Peyer's patch (tissue), 4 donors: ENCODE measurements around the gene MYO1H. TPM values are rescaled to one million over a fixed set of nuclear protein-coding genes. Genes with fewer than 3 reads are reported as not detected.

Experiments used
- DNase-seq, 3 donors: peaks; one replicate each; pipeline ENCODE4 v3.0.0-alpha.2; 2017 to 2019
- H3K27ac ChIP-seq, 4 donors: fragments of 200-600 bp; sonication (generic); one replicate each; pipeline ENCODE4 v1.5.1; 2016 to 2019
- H3K27me3 ChIP-seq, 2 donors: fragments of 200-600 bp; sonication (generic); one replicate each; pipeline ENCODE4 v1.5.1; 2019
- H3K36me3 ChIP-seq, 3 donors: fragments of 200-600 bp; sonication (generic); one replicate each; pipeline ENCODE4 v1.5.1; 2016 to 2019
- H3K4me1 ChIP-seq, 4 donors: fragments of 200-600 bp; sonication (generic); one replicate each; pipeline ENCODE4 v1.5.1; 2016 to 2019
- H3K4me3 ChIP-seq, 4 donors: fragments of 200-600 bp; sonication (generic); 1 replicate in 3 of 4; 2 replicates in 1 of 4; pipeline ENCODE4 v1.5.1; 2016 to 2019; ENCODE audit warnings: mild to moderate bottlenecking in 1 of 4
- H3K9me3 ChIP-seq, 4 donors: fragments of 200-600 bp; sonication (generic); one replicate each; pipeline ENCODE4 v1.5.1; 2016 to 2019; ENCODE audit warnings: mild to moderate bottlenecking in 1 of 4
- POLR2A ChIP-seq, 2 donors: fragments of 450-650 bp; IDR thresholded peaks; one replicate each; pipeline ENCODE4 v1.5.1; 2017; ENCODE audit warnings: antibody characterized with exemption in 2 of 2, mild to moderate bottlenecking in 2 of 2, moderate library complexity in 2 of 2
- total RNA-seq, 4 donors: library from RNA; depleted of rRNA; stranded (reverse); fragments of >200 nt; gene quantifications; one replicate each; pipeline ENCODE4 v1.1.0, GENCODE V29; 2016
- TF ChIP-seq, protein P1 (sequence below), 6 experiments: fragments of 450-650 bp in 4 of 6; fragments of 200-600 bp in 2 of 6; sonication (generic) in 1 of 6; IDR thresholded peaks; one replicate each; pipeline ENCODE4 v1.5.1; 2017 to 2019; ENCODE audit warnings: antibody characterized with exemption in 6 of 6, mild to moderate bottlenecking in 3 of 6, moderate library complexity in 1 of 6

Gene MYO1H
- total RNA-seq, 4 donors from 2014 or later = not detected

DNA sequence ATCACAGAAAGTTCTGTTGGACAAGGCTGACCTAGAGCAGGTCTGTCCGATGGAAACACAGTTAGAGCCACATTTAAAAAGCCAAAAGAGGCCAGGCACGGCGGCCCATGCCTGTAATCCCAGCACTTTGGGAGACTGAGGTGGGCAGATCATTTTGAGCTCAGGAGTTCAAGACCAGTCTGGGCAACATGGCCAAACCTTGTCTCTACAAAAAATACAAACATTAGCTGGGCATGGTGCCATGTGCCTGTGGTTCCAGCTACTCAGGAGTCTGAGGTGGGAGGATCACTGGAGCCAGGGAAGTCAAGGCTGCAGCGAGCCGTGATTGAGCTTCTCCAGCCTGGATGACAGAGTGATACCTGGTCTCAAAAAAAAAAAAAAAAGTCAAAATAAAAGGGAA is 144.7 kb downstream of the MYO1H start:
- Histone ChIP-seq H3K27ac (no peak overlapping the region), H3K4me1 (no peaks in the 10 kb centered on the region), H3K27me3 (no peaks in the 10 kb centered on the region), H3K36me3 (peaks cover 0 to 85% (median 0%) of the 10 kb centered on the region in 3 donors), H3K4me3 (no peak overlapping the region), H3K9me3 (no peaks in the 10 kb centered on the region)
- DNase-seq = no peak
- TF ChIP-seq POLR2A (IDR thresholded peaks at IDR 0.05) = no peak
- TF ChIP-seq, protein P1, sequence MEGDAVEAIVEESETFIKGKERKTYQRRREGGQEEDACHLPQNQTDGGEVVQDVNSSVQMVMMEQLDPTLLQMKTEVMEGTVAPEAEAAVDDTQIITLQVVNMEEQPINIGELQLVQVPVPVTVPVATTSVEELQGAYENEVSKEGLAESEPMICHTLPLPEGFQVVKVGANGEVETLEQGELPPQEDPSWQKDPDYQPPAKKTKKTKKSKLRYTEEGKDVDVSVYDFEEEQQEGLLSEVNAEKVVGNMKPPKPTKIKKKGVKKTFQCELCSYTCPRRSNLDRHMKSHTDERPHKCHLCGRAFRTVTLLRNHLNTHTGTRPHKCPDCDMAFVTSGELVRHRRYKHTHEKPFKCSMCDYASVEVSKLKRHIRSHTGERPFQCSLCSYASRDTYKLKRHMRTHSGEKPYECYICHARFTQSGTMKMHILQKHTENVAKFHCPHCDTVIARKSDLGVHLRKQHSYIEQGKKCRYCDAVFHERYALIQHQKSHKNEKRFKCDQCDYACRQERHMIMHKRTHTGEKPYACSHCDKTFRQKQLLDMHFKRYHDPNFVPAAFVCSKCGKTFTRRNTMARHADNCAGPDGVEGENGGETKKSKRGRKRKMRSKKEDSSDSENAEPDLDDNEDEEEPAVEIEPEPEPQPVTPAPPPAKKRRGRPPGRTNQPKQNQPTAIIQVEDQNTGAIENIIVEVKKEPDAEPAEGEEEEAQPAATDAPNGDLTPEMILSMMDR (IDR thresholded peaks at IDR 0.05) = no peak

DNA sequence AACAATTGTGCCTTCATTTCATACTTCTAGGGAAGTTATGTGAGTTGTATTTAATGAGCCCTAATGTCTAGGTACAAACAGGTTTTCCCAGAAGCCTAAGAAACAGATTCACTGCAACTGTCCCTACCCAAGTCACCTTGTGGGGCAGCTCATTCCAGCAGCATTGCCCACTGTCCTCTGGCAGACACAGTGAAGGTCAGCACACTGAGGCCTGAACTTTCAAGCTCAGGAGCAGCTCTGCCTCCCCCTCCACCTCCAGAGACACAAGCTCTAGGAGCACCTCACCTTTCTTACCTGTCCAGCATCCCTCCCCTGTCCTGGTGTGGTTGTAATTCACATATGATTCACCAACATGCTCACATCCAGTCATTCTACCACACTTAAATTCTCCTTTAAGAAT is 145.4 kb downstream of the MYO1H start:
- Histone ChIP-seq H3K4me3 (no peak overlapping the region), H3K9me3 (no peaks in the 10 kb centered on the region), H3K27me3 (no peaks in the 10 kb centered on the region), H3K27ac (no peak overlapping the region), H3K4me1 (no peaks in the 10 kb centered on the region), H3K36me3 (peaks cover 0 to 85% (median 0%) of the 10 kb centered on the region in 3 donors)
- TF ChIP-seq POLR2A (IDR thresholded peaks at IDR 0.05) = no peak
- TF ChIP-seq, protein P1 (IDR thresholded peaks at IDR 0.05) = no peak
- no peak for DNase-seq

DNA sequence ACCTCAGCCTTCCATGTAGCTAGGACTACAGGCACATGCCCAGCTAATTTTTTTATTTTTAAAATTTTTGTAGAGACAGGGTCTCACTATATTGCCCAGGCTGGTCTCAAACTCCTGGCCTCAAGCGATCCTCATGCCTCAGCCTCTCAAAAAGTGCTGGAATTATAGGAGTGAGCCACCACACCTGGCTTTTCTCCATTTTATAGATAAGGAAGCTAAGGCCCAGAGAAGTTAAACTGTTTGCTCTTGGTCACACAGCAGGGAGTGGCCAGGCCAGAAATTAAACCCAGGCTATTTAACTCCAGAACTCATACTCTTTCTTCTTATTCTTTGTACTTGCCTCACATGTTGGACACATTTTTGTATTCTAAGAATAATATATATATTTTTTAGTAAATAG is 146.2 kb downstream of the MYO1H start:
- no peak for DNase-seq
- TF ChIP-seq, protein P1 (IDR thresholded peaks at IDR 0.05) = no peak
- TF ChIP-seq POLR2A (IDR thresholded peaks at IDR 0.05) = no peak
- peaks cover 0 to 85% (median 0%) of the 10 kb centered on the region in 3 donors for H3K36me3 ChIP-seq
- H3K4me1 ChIP-seq = no peaks in the 10 kb centered on the region
- H3K4me3 ChIP-seq = no peak overlapping the region
- no peaks in the 10 kb centered on the region for H3K9me3 ChIP-seq
- H3K27ac ChIP-seq = no peak overlapping the region
- no peaks in the 10 kb centered on the region for H3K27me3 ChIP-seq

DNA sequence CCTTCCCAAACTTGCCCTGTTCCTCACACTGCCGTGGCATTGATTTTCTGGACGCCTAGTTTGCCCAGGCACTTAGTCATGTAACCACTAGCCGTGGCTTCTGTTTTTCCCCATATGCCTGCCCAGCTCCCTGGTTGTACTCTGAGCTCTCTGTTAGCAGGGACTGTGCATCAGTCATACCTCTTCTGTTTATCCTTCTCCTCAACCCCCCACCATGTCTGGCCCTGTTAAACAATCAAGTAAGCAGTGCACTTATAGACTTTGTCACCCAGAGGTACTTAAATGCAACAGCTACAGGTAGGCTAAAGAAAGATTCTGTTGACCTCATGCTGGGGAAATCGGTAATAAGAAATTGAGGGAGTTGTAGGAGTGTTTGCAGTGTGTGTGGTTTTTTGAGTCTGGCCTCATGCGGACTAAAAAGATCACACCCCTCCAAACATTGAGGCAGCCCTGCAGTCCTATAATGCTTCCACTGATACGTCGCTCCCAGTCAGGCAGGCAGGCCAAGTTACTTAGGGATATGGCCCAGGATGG is 146.7 kb downstream of the MYO1H start:
- Histone ChIP-seq H3K9me3 (no peaks in the 10 kb centered on the region), H3K4me1 (no peaks in the 10 kb centered on the region), H3K27me3 (no peaks in the 10 kb centered on the region), H3K36me3 (peaks cover 0 to 85% (median 0%) of the 10 kb centered on the region in 3 donors), H3K4me3 (no peak overlapping the region), H3K27ac (no peak overlapping the region)
- no peak for DNase-seq
- TF ChIP-seq, protein P1 (IDR thresholded peaks at IDR 0.05) = no peak
- TF ChIP-seq POLR2A (IDR thresholded peaks at IDR 0.05) = no peak

DNA sequence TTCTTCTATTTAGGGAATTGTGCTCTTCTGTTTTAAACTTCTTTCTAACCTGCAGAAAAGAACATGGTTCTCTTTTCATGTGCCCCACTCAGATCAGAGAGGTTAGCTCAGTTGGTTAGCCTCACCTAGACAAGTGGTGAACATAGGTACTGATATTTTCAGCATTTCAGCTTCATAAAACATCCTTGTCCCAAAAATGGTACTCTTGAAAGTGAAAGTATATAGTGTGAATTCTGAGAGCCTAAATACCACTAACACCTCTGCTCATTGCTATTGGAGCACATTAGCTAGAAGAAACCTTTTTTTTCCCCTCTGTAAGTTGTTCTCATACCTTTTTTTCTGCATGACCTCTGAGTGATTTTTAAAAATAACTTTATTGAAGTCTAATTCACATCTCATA is 147.3 kb downstream of the MYO1H start:
- Histone ChIP-seq H3K9me3 (no peaks in the 10 kb centered on the region), H3K27ac (no peak overlapping the region), H3K36me3 (peaks cover 0 to 85% (median 0%) of the 10 kb centered on the region in 3 donors), H3K4me1 (no peaks in the 10 kb centered on the region), H3K27me3 (no peaks in the 10 kb centered on the region), H3K4me3 (no peak overlapping the region)
- TF ChIP-seq POLR2A (IDR thresholded peaks at IDR 0.05) = no peak
- DNase-seq = no peak

DNA sequence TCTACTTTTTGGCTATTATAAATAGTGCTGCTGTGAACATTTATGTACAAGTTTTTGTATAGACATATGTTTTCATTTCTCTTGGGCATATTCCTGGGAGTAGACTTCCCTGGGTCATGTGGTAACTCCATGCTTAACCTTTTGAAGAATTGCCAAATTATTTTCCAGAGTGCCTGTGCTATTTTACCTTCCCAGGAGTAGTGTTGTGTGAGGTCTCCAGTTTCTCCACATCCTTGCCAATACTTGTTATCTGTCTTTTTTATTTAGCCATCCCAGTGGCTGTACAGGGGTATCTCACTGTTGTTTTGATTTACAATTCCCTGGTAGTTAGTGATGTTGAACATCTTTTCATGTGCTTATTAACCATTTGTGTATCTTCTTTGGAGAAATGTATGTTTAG is 148.6 kb downstream of the MYO1H start:
- no peak for DNase-seq
- TF ChIP-seq, protein P1 (IDR thresholded peaks at IDR 0.05) = no peak
- TF ChIP-seq POLR2A (IDR thresholded peaks at IDR 0.05) = no peak
- H3K27ac ChIP-seq = no peak overlapping the region
- H3K36me3 ChIP-seq = peaks cover 0 to 87% (median 0%) of the 10 kb centered on the region in 3 donors
- H3K4me3 ChIP-seq = no peak overlapping the region
- H3K27me3 ChIP-seq = no peaks in the 10 kb centered on the region
- H3K9me3 ChIP-seq = no peaks in the 10 kb centered on the region
- no peaks in the 10 kb centered on the region for H3K4me1 ChIP-seq
